ENCODE measurements around the gene RTEL1.

Gene RTEL1

GRCh38 chr20:63675681-63676368, 17.7 kb downstream of the RTEL1 start:
- H3K36me3 ChIP-seq (ENCODE audit: control insufficient read depth, insufficient read depth, low read length), result no peaks in the 10 kb centered on the region
- H3K4me3 ChIP-seq (ENCODE audit: low read depth, low read length), result no peak overlapping the region

DNA sequence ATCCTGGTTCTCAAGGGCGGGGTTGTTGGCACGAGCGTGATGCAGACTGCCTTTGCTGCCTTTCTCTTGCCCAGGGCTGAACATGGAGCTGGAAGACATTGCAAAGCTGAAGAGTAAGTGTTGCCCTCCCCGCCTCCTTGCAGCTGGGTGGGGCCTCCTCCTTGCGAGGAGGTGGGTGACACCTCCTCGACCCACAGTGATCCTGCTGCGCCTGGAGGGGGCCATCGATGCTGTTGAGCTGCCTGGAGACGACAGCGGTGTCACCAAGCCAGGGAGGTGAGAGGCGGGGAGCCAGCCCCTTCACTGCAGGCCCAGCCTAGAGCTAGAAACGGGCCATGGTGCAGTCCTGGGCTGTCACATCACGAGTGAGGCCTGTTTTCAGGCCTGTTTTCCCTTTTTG, 20.0 kb downstream of the RTEL1 start:
- Histone ChIP-seq H3K36me3 (ENCODE audit: control insufficient read depth, insufficient read depth, low read length) (no peaks in the 10 kb centered on the region), H3K79me2 (no peaks in the 10 kb centered on the region), H3K27ac (no peak overlapping the region), H3K27me3 (ENCODE audit: control insufficient read depth, insufficient read depth, low read length) (no peaks in the 10 kb centered on the region), H2AFZ (no peak overlapping the region), H3K4me2 (ENCODE audit: low read length) (no peak overlapping the region), H3K9me3 (ENCODE audit: control insufficient read depth, low read length) (no peaks in the 10 kb centered on the region), H3K9ac (no peak overlapping the region), H3K4me1 (no peaks in the 10 kb centered on the region), H3K4me3 (ENCODE audit: low read depth, low read length) (no peak overlapping the region)
- no peak for TF ChIP-seq CTCF (IDR thresholded peaks at IDR 0.05)

More at GRCh38 chr20:63675681-63676368, 17.7 kb downstream of the RTEL1 start:
- no peak overlapping the region for H2AFZ ChIP-seq
- no peaks in the 10 kb centered on the region for H3K79me2 ChIP-seq
- H3K27ac ChIP-seq, result no peak overlapping the region
- no peaks in the 10 kb centered on the region for H3K4me1 ChIP-seq
- H3K4me2 ChIP-seq (ENCODE audit: low read length), result no peak overlapping the region
- TF ChIP-seq CTCF (IDR thresholded peaks at IDR 0.05), result no peak
- no peak overlapping the region for H3K9ac ChIP-seq
- no peaks in the 10 kb centered on the region for H3K27me3 ChIP-seq (ENCODE audit: control insufficient read depth, insufficient read depth, low read length)
- no peaks in the 10 kb centered on the region for H3K9me3 ChIP-seq (ENCODE audit: control insufficient read depth, low read length)

GRCh38 chr20:63678667-63679465, 20.8 kb downstream of the RTEL1 start:
- Histone ChIP-seq H3K36me3 (ENCODE audit: control insufficient read depth, insufficient read depth, low read length) (no peaks in the 10 kb centered on the region), H3K9ac (no peak overlapping the region), H3K9me3 (ENCODE audit: control insufficient read depth, low read length) (no peaks in the 10 kb centered on the region), H3K27ac (no peak overlapping the region), H2AFZ (no peak overlapping the region), H3K4me3 (ENCODE audit: low read depth, low read length) (no peak overlapping the region), H3K4me1 (no peaks in the 10 kb centered on the region), H3K27me3 (ENCODE audit: control insufficient read depth, insufficient read depth, low read length) (no peaks in the 10 kb centered on the region), H3K79me2 (no peaks in the 10 kb centered on the region), H3K4me2 (ENCODE audit: low read length) (no peak overlapping the region)
- TF ChIP-seq CTCF (IDR thresholded peaks at IDR 0.05), result no peak

DNA sequence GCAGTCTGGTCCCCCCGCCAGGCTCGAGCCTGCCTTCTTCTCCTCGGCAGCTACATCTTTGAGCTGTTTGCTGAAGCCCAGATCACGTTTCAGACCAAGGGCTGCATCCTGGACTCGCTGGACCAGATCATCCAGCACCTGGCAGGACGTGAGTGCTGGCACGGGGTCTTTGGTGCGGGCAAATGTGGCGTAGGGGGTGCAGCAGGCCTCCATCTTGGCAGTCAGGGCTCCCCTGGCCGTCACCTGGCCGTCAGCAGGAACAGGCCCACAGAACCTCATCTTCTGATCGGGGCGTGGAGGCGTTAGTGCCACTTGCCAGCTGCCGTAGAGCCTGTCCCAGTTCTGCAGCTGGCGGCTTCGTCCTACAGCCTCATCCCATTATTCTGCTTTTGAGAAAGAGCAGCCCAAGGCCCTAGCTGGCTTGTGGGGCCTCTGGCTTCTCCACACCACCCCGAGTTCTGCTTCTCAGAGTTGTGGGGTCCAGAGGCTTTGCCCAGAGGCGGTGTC, 21.7 kb downstream of the RTEL1 start:
- H3K9me3 ChIP-seq (ENCODE audit: control insufficient read depth, low read length), result no peaks in the 10 kb centered on the region
- no peaks in the 10 kb centered on the region for H3K27me3 ChIP-seq (ENCODE audit: control insufficient read depth, insufficient read depth, low read length)
- H3K9ac ChIP-seq, result no peak overlapping the region
- no peaks in the 10 kb centered on the region for H3K36me3 ChIP-seq (ENCODE audit: control insufficient read depth, insufficient read depth, low read length)
- no peak overlapping the region for H3K4me3 ChIP-seq (ENCODE audit: low read depth, low read length)
- H3K4me1 ChIP-seq, result no peaks in the 10 kb centered on the region
- H3K4me2 ChIP-seq (ENCODE audit: low read length), result no peak overlapping the region
- no peak for TF ChIP-seq CTCF (IDR thresholded peaks at IDR 0.05)
- H2AFZ ChIP-seq, result no peak overlapping the region
- H3K27ac ChIP-seq, result no peak overlapping the region
- no peaks in the 10 kb centered on the region for H3K79me2 ChIP-seq
